KMS-11 (cell line): ENCODE data around the gene NOL9.

Source experiments
- H2AFZ ChIP-seq: fragments of 200-600 bp; sonication (generic); 2 replicates; pipeline ENCODE4 v1.6.1; 2016; ENCODE audit warnings: antibody characterized with exemption, mixed run types, low read depth
- H3K27ac ChIP-seq: fragments of 200-600 bp; sonication (generic); 2 replicates; pipeline ENCODE4 v1.6.1; 2016; ENCODE audit warnings: mild to moderate bottlenecking, mixed run types
- H3K27me3 ChIP-seq: fragments of 200-600 bp; sonication (generic); 2 replicates; pipeline ENCODE4 v1.6.1; 2017; ENCODE audit warnings: mild to moderate bottlenecking, low read depth, mixed run types, moderate library complexity; ENCODE audit not compliant: insufficient read depth
- H3K36me3 ChIP-seq: fragments of 200-600 bp; sonication (generic); 2 replicates; pipeline ENCODE4 v1.6.1; 2017; ENCODE audit warnings: mild to moderate bottlenecking, mixed run types; ENCODE audit not compliant: insufficient read depth
- H3K4me1 ChIP-seq: fragments of 200-600 bp; sonication (generic); 2 replicates; pipeline ENCODE4 v1.6.1; 2016; ENCODE audit warnings: mild to moderate bottlenecking, low read depth, mixed run types; ENCODE audit not compliant: poor library complexity, severe bottlenecking
- H3K4me2 ChIP-seq: fragments of 200-600 bp; sonication (generic); 2 replicates; pipeline ENCODE4 v1.7.0; 2016; ENCODE audit warnings: mild to moderate bottlenecking, mixed run types
- H3K4me3 ChIP-seq: fragments of 200-600 bp; sonication (generic); IDR thresholded peaks from 2 replicates; pipeline ENCODE4 v1.6.1; 2017; ENCODE audit warnings: low read depth, low read length, mixed read lengths; ENCODE audit not compliant: insufficient read depth
- H3K79me2 ChIP-seq: fragments of 200-600 bp; sonication (generic); 2 replicates; pipeline ENCODE4 v1.6.1; 2016; ENCODE audit warnings: low read depth, mixed run types; ENCODE audit not compliant: insufficient read depth
- H3K9ac ChIP-seq: fragments of 200-600 bp; sonication (generic); 2 replicates; pipeline ENCODE4 v1.6.1; 2016; ENCODE audit warnings: mild to moderate bottlenecking, mixed run types
- H4K20me1 ChIP-seq: fragments of 200-600 bp; sonication (generic); 2 replicates; pipeline ENCODE4 v1.6.1; 2016; ENCODE audit warnings: mild to moderate bottlenecking, mixed run types; ENCODE audit not compliant: insufficient read depth
- TF ChIP-seq, protein P1 (sequence below): fragments of 200-600 bp; sonication (generic); conservative IDR thresholded peaks from 2 replicates; pipeline ENCODE4 v1.6.1; 2017; ENCODE audit warnings: low read depth, mild to moderate bottlenecking, antibody characterized with exemption, low read length, moderate library complexity, mixed read lengths

Gene NOL9

DNA sequence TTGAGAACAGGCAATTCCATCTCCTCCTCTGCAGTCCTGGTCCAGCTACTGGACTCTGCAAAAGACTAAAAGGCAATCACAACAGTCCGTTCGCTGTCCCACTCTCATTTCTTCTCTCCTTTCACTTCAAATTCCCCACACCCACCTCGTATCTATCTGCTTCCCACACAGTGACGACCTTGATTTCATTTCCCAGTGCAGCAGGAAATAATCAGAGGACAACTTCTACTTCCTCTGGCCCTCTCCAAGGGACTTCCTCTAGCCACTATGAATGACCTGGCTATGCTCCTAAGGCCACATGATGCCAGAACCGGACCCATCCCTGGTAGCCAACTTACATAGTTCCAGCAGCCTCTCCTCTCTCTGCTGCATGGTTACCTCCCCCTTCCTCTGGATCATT lies 8.0 kb downstream of the NOL9 start:
- Histone ChIP-seq H3K4me1 (no peaks in the 10 kb centered on the region), H3K27me3 (no peaks in the 10 kb centered on the region), H2AFZ (no peak overlapping the region), H3K36me3 (peaks cover 29% of the 10 kb centered on the region; the same call in 1 of the 2 replicates), H4K20me1 (no peaks in the 10 kb centered on the region), H3K9ac (no peak overlapping the region), H3K4me2 (no peak overlapping the region), H3K27ac (no peak overlapping the region), H3K4me3 (no peak overlapping the region), H3K79me2 (no peaks in the 10 kb centered on the region; the same call in 1 of the 2 replicates)
- TF ChIP-seq, protein P1, sequence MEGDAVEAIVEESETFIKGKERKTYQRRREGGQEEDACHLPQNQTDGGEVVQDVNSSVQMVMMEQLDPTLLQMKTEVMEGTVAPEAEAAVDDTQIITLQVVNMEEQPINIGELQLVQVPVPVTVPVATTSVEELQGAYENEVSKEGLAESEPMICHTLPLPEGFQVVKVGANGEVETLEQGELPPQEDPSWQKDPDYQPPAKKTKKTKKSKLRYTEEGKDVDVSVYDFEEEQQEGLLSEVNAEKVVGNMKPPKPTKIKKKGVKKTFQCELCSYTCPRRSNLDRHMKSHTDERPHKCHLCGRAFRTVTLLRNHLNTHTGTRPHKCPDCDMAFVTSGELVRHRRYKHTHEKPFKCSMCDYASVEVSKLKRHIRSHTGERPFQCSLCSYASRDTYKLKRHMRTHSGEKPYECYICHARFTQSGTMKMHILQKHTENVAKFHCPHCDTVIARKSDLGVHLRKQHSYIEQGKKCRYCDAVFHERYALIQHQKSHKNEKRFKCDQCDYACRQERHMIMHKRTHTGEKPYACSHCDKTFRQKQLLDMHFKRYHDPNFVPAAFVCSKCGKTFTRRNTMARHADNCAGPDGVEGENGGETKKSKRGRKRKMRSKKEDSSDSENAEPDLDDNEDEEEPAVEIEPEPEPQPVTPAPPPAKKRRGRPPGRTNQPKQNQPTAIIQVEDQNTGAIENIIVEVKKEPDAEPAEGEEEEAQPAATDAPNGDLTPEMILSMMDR: no peak

DNA sequence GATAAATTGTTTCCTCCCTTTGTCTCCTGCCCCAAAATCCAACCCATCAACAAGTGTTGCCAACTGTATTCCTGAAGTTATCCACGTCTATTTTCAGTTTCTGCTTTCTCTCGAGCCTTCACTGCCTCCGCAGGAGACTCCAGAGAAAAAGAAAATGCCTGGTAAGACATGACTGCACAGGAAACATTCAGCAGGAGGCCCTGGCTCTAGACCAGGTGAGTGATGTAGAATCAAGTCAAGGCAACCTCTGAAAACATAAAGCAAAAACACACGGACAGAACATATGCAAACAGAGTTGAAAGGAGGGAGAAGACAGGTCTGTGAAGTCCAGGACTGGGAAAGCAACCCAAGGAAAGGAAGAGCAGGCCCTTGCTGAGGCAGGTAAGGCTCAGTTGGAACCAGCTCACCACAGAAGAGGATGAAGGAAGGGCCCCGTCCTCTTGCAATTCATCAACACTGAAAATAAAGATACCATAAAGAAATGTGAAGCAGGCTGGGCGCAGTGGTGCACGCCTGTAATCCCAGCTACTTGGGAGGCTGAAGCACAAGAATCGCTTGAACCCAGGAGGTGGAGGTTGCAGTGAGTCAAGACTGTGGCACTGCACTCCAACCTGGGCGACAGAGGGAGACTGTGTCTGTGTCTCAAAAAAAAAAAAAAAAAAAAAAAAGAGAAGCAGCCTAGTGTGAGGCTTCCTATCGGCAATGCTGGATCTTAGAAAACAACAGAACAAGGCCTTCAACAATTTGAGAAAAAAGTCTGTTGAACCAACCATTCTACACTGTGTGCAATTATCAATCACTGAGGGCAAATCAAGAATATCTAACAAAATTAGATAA lies 8.8 kb downstream of the NOL9 start:
- Histone ChIP-seq H3K27me3 (no peaks in the 10 kb centered on the region), H3K9ac (no peak overlapping the region), H3K4me3 (no peak overlapping the region), H3K4me2 (no peak overlapping the region), H3K27ac (no peak overlapping the region), H4K20me1 (no peaks in the 10 kb centered on the region), H3K4me1 (no peaks in the 10 kb centered on the region), H3K36me3 (peaks cover 29% of the 10 kb centered on the region; the same call in 1 of the 2 replicates), H3K79me2 (no peaks in the 10 kb centered on the region; the same call in 1 of the 2 replicates), H2AFZ (no peak overlapping the region)
- TF ChIP-seq, protein P1: no peak

DNA sequence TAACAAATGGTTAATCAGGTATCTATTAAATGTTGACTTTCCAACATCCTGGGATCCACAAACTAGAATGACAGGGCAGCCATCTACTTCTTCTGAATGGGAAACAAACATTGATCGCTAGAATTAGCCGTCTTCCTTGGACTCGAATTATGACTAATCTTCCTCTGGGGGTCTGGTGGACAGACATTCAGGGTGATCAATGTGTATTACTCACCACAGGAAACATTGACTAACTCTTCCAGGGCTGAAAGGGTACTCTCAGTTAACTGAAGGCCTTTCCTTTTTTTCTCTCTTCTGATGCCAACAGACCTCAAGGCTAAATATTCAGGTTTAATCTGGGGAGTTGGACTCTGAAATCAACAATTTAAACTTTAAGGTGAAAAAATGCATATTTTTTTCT lies 9.5 kb downstream of the NOL9 start:
- Histone ChIP-seq H3K4me1 (no peaks in the 10 kb centered on the region), H3K36me3 (peaks cover 24% of the 10 kb centered on the region; the same call in 1 of the 2 replicates), H3K79me2 (no peaks in the 10 kb centered on the region), H3K4me2 (no peak overlapping the region), H3K27ac (no peak overlapping the region), H2AFZ (no peak overlapping the region), H3K27me3 (no peaks in the 10 kb centered on the region), H4K20me1 (no peaks in the 10 kb centered on the region), H3K9ac (no peak overlapping the region), H3K4me3 (no peak overlapping the region)
- TF ChIP-seq, protein P1: no peak

DNA sequence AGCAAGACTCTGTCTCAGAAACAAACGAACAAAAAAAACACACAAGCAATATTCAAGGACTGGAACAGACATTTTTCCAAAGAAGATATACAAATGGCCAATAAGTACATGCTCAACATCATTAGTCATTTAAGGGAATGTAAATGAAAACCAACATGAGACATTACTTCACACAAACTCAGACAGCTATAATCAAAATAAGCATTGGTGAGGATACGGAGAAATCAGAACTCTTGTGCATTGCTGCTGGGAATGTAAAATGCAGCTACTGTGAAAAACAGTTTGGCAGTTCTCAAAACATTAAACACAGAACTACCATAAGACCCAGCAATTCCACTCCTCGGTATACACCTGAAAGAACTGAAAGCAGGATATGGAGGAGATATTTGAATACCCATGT lies 15.4 kb downstream of the NOL9 start:
- no peaks in the 10 kb centered on the region for H3K79me2 ChIP-seq
- TF ChIP-seq, protein P1: no peak
- no peaks in the 10 kb centered on the region for H3K36me3 ChIP-seq
- H3K9ac ChIP-seq: no peak overlapping the region
- no peak overlapping the region for H3K4me3 ChIP-seq
- H3K27ac ChIP-seq: no peak overlapping the region
- no peaks in the 10 kb centered on the region for H3K27me3 ChIP-seq
- no peaks in the 10 kb centered on the region for H3K4me1 ChIP-seq
- no peak overlapping the region for H2AFZ ChIP-seq
- no peak overlapping the region for H3K4me2 ChIP-seq
- H4K20me1 ChIP-seq: no peaks in the 10 kb centered on the region
